Activated naive CD8-positive, alpha-beta T cell treated with anti-CD3 and anti-CD28 coated beads, Interleukin-2, amount 50 U/mL, for 24 hours (primary cell): ENCODE measurements around the gene WDFY3.
"Not testable (repeated sequence)": the region's sequence is repeated elsewhere in the genome, so short reads cannot be mapped to it uniquely, and the experiment has no call there.

ENCODE experiments used
- ATAC-seq: fragments of 150-1000 bp; cut with Tn5 transposase; one replicate; pipeline ENCODE4 v1.10.0; 2021
- DNase-seq: peaks from one replicate; pipeline ENCODE4 v3.0.0; 2021
- H3K27ac Mint-ChIP-seq: one replicate; pipeline ENCODE4 v1.8.0; 2021; ENCODE audit warnings: mild to moderate bottlenecking, mixed read lengths
- H3K27me3 Mint-ChIP-seq: one replicate; pipeline ENCODE4 v1.8.0; 2021; ENCODE audit warnings: mixed read lengths
- H3K36me3 Mint-ChIP-seq: one replicate; pipeline ENCODE4 v1.8.0; 2021; ENCODE audit warnings: low read depth, mixed read lengths
- H3K4me1 Mint-ChIP-seq: one replicate; pipeline ENCODE4 v1.8.0; 2021; ENCODE audit warnings: mixed read lengths
- H3K4me3 Mint-ChIP-seq: one replicate; pipeline ENCODE4 v1.8.0; 2021; ENCODE audit warnings: mild to moderate bottlenecking, moderate library complexity, mixed read lengths
- H3K9me3 Mint-ChIP-seq: one replicate; pipeline ENCODE4 v1.8.0; 2021; ENCODE audit warnings: mixed read lengths

Gene WDFY3

GRCh38 chr4:84870398-84871163 is 95.9 kb downstream of the WDFY3 start:
- Mint-ChIP-seq H3K27ac (no peak overlapping the region), H3K9me3 (no peaks in the 10 kb centered on the region), H3K27me3 (no peaks in the 10 kb centered on the region), H3K4me3 (no peak overlapping the region), H3K4me1 (no peaks in the 10 kb centered on the region), H3K36me3 (no peaks in the 10 kb centered on the region)
- no peak for ATAC-seq
- DNase-seq = no peak

GRCh38 chr4:84866295-84866694 is 100.2 kb downstream of the WDFY3 start:
- Mint-ChIP-seq H3K36me3 (no peaks in the 10 kb centered on the region), H3K27ac (no peak overlapping the region), H3K4me1 (no peaks in the 10 kb centered on the region), H3K9me3 (no peaks in the 10 kb centered on the region), H3K27me3 (no peaks in the 10 kb centered on the region), H3K4me3 (no peak overlapping the region)
- no peak for ATAC-seq
- no peak for DNase-seq

- no peak overlapping the region for H3K4me3 Mint-ChIP-seq
- H3K9me3 Mint-ChIP-seq = no peaks in the 10 kb centered on the region
- no peaks in the 10 kb centered on the region for H3K36me3 Mint-ChIP-seq
- no peaks in the 10 kb centered on the region for H3K4me1 Mint-ChIP-seq
- DNase-seq (no peak), ATAC-seq (no peak)
- H3K27ac Mint-ChIP-seq = no peak overlapping the region
- H3K27me3 Mint-ChIP-seq = no peaks in the 10 kb centered on the region
These were observed 100.9 kb downstream of the WDFY3 start for GRCh38 chr4:84865600-84865999.

GRCh38 chr4:84862064-84862463 is 104.4 kb downstream of the WDFY3 start:
- Mint-ChIP-seq H3K27me3 (no peaks in the 10 kb centered on the region), H3K4me1 (no peaks in the 10 kb centered on the region), H3K27ac (no peak overlapping the region), H3K4me3 (no peak overlapping the region), H3K9me3 (no peaks in the 10 kb centered on the region), H3K36me3 (no peaks in the 10 kb centered on the region)
- DNase-seq (no peak), ATAC-seq (no peak)

GRCh38 chr4:84857296-84857695 is 109.2 kb downstream of the WDFY3 start:
- Mint-ChIP-seq H3K9me3 (no peaks in the 10 kb centered on the region), H3K36me3 (no peaks in the 10 kb centered on the region), H3K27me3 (no peaks in the 10 kb centered on the region), H3K4me3 (no peak overlapping the region), H3K4me1 (no peaks in the 10 kb centered on the region), H3K27ac (no peak overlapping the region)
- DNase-seq = no peak
- ATAC-seq = no peak

- no peak overlapping the region for H3K27ac Mint-ChIP-seq
- ATAC-seq = no peak
- DNase-seq = no peak
- no peaks in the 10 kb centered on the region for H3K4me1 Mint-ChIP-seq
- H3K36me3 Mint-ChIP-seq = no peaks in the 10 kb centered on the region
- no peaks in the 10 kb centered on the region for H3K27me3 Mint-ChIP-seq
- H3K9me3 Mint-ChIP-seq = no peaks in the 10 kb centered on the region
- H3K4me3 Mint-ChIP-seq = no peak overlapping the region
These were observed 109.9 kb downstream of the WDFY3 start for GRCh38 chr4:84856468-84857049.

- H3K9me3 Mint-ChIP-seq = no peaks in the 10 kb centered on the region
- no peaks in the 10 kb centered on the region for H3K4me1 Mint-ChIP-seq
- H3K27me3 Mint-ChIP-seq = no peaks in the 10 kb centered on the region
- no peak overlapping the region for H3K27ac Mint-ChIP-seq
- H3K4me3 Mint-ChIP-seq = no peak overlapping the region
- no peak for DNase-seq
- H3K36me3 Mint-ChIP-seq = no peaks in the 10 kb centered on the region
- no peak for ATAC-seq
These were observed 110.7 kb downstream of the WDFY3 start for GRCh38 chr4:84855774-84856173.

- ATAC-seq = no peak
- H3K36me3 Mint-ChIP-seq = no peaks in the 10 kb centered on the region
- H3K4me3 Mint-ChIP-seq = no peak overlapping the region
- no peak for DNase-seq
- no peak overlapping the region for H3K27ac Mint-ChIP-seq
- no peaks in the 10 kb centered on the region for H3K4me1 Mint-ChIP-seq
- no peaks in the 10 kb centered on the region for H3K27me3 Mint-ChIP-seq
- no peaks in the 10 kb centered on the region for H3K9me3 Mint-ChIP-seq
These were observed 114.4 kb downstream of the WDFY3 start for GRCh38 chr4:84852081-84852480.

GRCh38 chr4:84849051-84849640 is 117.3 kb downstream of the WDFY3 start:
- no peak for DNase-seq
- no peak overlapping the region for H3K4me3 Mint-ChIP-seq
- H3K9me3 Mint-ChIP-seq = no peaks in the 10 kb centered on the region
- no peak for ATAC-seq
- no peaks in the 10 kb centered on the region for H3K4me1 Mint-ChIP-seq
- H3K27me3 Mint-ChIP-seq = no peaks in the 10 kb centered on the region
- H3K27ac Mint-ChIP-seq = no peak overlapping the region
- no peaks in the 10 kb centered on the region for H3K36me3 Mint-ChIP-seq

GRCh38 chr4:84848432-84848831 is 118.1 kb downstream of the WDFY3 start:
- Mint-ChIP-seq H3K27ac (no peak overlapping the region), H3K9me3 (no peaks in the 10 kb centered on the region), H3K36me3 (no peaks in the 10 kb centered on the region), H3K4me1 (no peaks in the 10 kb centered on the region), H3K27me3 (no peaks in the 10 kb centered on the region), H3K4me3 (no peak overlapping the region)
- DNase-seq (no peak), ATAC-seq (no peak)

- no peaks in the 10 kb centered on the region for H3K36me3 Mint-ChIP-seq
- no peak for DNase-seq
- H3K27me3 Mint-ChIP-seq = no peaks in the 10 kb centered on the region
- no peak overlapping the region for H3K27ac Mint-ChIP-seq
- no peak for ATAC-seq
- H3K4me1 Mint-ChIP-seq = no peaks in the 10 kb centered on the region
- H3K4me3 Mint-ChIP-seq = no peak overlapping the region
- H3K9me3 Mint-ChIP-seq = no peaks in the 10 kb centered on the region
These were observed 118.5 kb downstream of the WDFY3 start for GRCh38 chr4:84847978-84848377.

- DNase-seq (no peak), ATAC-seq (no peak)
- Mint-ChIP-seq H3K9me3 (no peaks in the 10 kb centered on the region), H3K4me3 (no peak overlapping the region), H3K27ac (no peak overlapping the region), H3K27me3 (no peaks in the 10 kb centered on the region), H3K4me1 (no peaks in the 10 kb centered on the region), H3K36me3 (no peaks in the 10 kb centered on the region)
These were observed 119.5 kb downstream of the WDFY3 start for GRCh38 chr4:84846985-84847384.

- Mint-ChIP-seq H3K9me3 (no peaks in the 10 kb centered on the region), H3K4me3 (no peak overlapping the region), H3K27ac (no peak overlapping the region), H3K4me1 (no peaks in the 10 kb centered on the region), H3K36me3 (no peaks in the 10 kb centered on the region), H3K27me3 (no peaks in the 10 kb centered on the region)
- ATAC-seq (no peak), DNase-seq (no peak)
These were observed 125.1 kb downstream of the WDFY3 start for GRCh38 chr4:84841435-84841834.

- H3K36me3 Mint-ChIP-seq = no peaks in the 10 kb centered on the region
- H3K27ac Mint-ChIP-seq = no peak overlapping the region
- no peaks in the 10 kb centered on the region for H3K9me3 Mint-ChIP-seq
- no peak for DNase-seq
- H3K4me1 Mint-ChIP-seq = no peaks in the 10 kb centered on the region
- ATAC-seq = no peak
- no peaks in the 10 kb centered on the region for H3K27me3 Mint-ChIP-seq
- H3K4me3 Mint-ChIP-seq = no peak overlapping the region
These were observed 128.7 kb downstream of the WDFY3 start for GRCh38 chr4:84837751-84838150.

- H3K27ac Mint-ChIP-seq, H3K4me1 Mint-ChIP-seq, H3K27me3 Mint-ChIP-seq, ATAC-seq, H3K9me3 Mint-ChIP-seq, H3K36me3 Mint-ChIP-seq, H3K4me3 Mint-ChIP-seq, DNase-seq: not testable (repeated sequence)
These were observed 136.9 kb downstream of the WDFY3 start for GRCh38 chr4:84829633-84830032.
